H1 (cell line): Measurements from ENCODE around the gene U2AF1L4.

Experiments
- POLR2AphosphoS5 ChIP-seq: IDR thresholded peaks from 2 replicates; pipeline ENCODE4 v1.6.1; 2011; ENCODE audit warnings: low read depth, low read length
- YY1 ChIP-seq: IDR thresholded peaks from 2 replicates; pipeline ENCODE4 v1.6.1; 2011; ENCODE audit warnings: low read depth, mild to moderate bottlenecking, low read length

- TF ChIP-seq YY1 (no peak), POLR2AphosphoS5 (no peak)
Measured at GRCh38 chr19:35710784-35711723, 34.2 kb downstream of the U2AF1L4 start.
